Neural cell (in vitro differentiated cells): ENCODE measurements around the gene EXOC4. TPM values are rescaled to one million over a fixed set of nuclear protein-coding genes. Genes with fewer than 3 reads are reported as not detected.

ENCODE experiments used
- H2AFZ ChIP-seq: fragments of 200-600, 300-800 bp; sonication (generic), shearing (Covaris generic); 2 replicates; pipeline ENCODE4 v1.6.0; 2014; ENCODE audit warnings: low read depth, mild to moderate bottlenecking, antibody characterized with exemption, low read length, moderate library complexity
- H3F3A ChIP-seq: fragments of 200-600 bp; shearing (Covaris generic); 2 replicates; pipeline ENCODE4 v1.6.1; 2016; ENCODE audit warnings: mild to moderate bottlenecking, moderate library complexity, mixed read lengths, antibody characterized with exemption, low read length; ENCODE audit not compliant: insufficient read depth, poor library complexity, severe bottlenecking
- H3K27ac ChIP-seq: fragments of 200-600, 300-800 bp; sonication (generic), shearing (Covaris generic); 2 replicates; pipeline ENCODE4 v1.5.1; 2014; ENCODE audit warnings: mild to moderate bottlenecking, low read length, moderate library complexity
- H3K27me3 ChIP-seq: fragments of 300-800, 200-600 bp; sonication (generic), shearing (Covaris generic); 2 replicates; pipeline ENCODE4 v1.6.0; 2014; ENCODE audit warnings: mild to moderate bottlenecking, low read depth, low read length, moderate library complexity; ENCODE audit not compliant: insufficient read depth
- H3K36me3 ChIP-seq: fragments of 300-800, 200-600 bp; sonication (generic), shearing (Covaris generic); 2 replicates; pipeline ENCODE4 v1.5.1; 2014; ENCODE audit warnings: mild to moderate bottlenecking, antibody characterized with exemption, low read length, moderate library complexity; ENCODE audit not compliant: insufficient read depth
- H3K4me2 ChIP-seq: fragments of 300-800, 200-600 bp; sonication (generic), shearing (Covaris generic); 2 replicates; pipeline ENCODE4 v1.6.0; 2014; ENCODE audit warnings: mild to moderate bottlenecking, low read length
- H3K4me3 ChIP-seq: fragments of 300-800, 200-600 bp; sonication (generic), shearing (Covaris generic); 2 replicates; pipeline ENCODE4 v1.5.1; 2014; ENCODE audit warnings: mild to moderate bottlenecking, low read length, moderate library complexity
- H3K79me2 ChIP-seq: fragments of 200-600 bp; shearing (Covaris generic); replicated peaks from 2 replicates; pipeline ENCODE4 v1.6.0; 2014; ENCODE audit warnings: mild to moderate bottlenecking, low read length, moderate library complexity; ENCODE audit not compliant: insufficient read depth
- H3K9ac ChIP-seq: fragments of 300-800, 200-600 bp; sonication (generic), shearing (Covaris generic); 2 replicates; pipeline ENCODE4 v1.6.1; 2016; ENCODE audit warnings: mild to moderate bottlenecking, low read length, mixed read lengths
- H3K9me2 ChIP-seq: fragments of 200-600 bp; shearing (Covaris generic); 2 replicates; pipeline ENCODE4 v1.6.1; 2016; ENCODE audit warnings: mild to moderate bottlenecking, low read length, mixed read lengths; ENCODE audit not compliant: insufficient read depth
- H3K9me3 ChIP-seq: fragments of 200-600, 300-800 bp; sonication (generic), shearing (Covaris generic); 2 replicates; pipeline ENCODE4 v1.6.1; 2016; ENCODE audit warnings: mild to moderate bottlenecking, mixed run types, low read length, moderate library complexity, mixed read lengths
- H4K20me1 ChIP-seq: fragments of 200-600 bp; shearing (Covaris generic); 2 replicates; pipeline ENCODE4 v1.6.1; 2016; ENCODE audit warnings: mild to moderate bottlenecking, mixed run types; ENCODE audit not compliant: insufficient read depth
- EP300 ChIP-seq: fragments of 450-650 bp; conservative IDR thresholded peaks from 2 replicates; pipeline ENCODE4 v1.6.1; 2014; ENCODE audit warnings: antibody characterized with exemption, mild to moderate bottlenecking, moderate library complexity; ENCODE audit not compliant: poor library complexity, severe bottlenecking
- EZH2 ChIP-seq: fragments of 200-600, 300-800 bp; shearing (Covaris generic), sonication (generic); IDR thresholded peaks from 2 replicates; pipeline ENCODE4 v1.6.1; 2014; ENCODE audit warnings: antibody characterized with exemption, low read length, borderline replicate concordance, mild to moderate bottlenecking; ENCODE audit not compliant: insufficient read depth, poor library complexity, severe bottlenecking
- MXI1 ChIP-seq: fragments of 450-650 bp; conservative IDR thresholded peaks from 2 replicates; pipeline ENCODE4 v1.6.1; 2014; ENCODE audit warnings: antibody characterized with exemption, mild to moderate bottlenecking; ENCODE audit not compliant: poor library complexity, severe bottlenecking
- POLR2AphosphoS5 ChIP-seq: IDR thresholded peaks from 2 replicates; pipeline ENCODE4 v1.6.1; 2012
- RAD21 ChIP-seq: fragments of 450-650 bp; conservative IDR thresholded peaks from 2 replicates; pipeline ENCODE4 v1.6.1; 2014; ENCODE audit warnings: antibody characterized with exemption, mild to moderate bottlenecking, moderate library complexity
- SMC3 ChIP-seq: fragments of 450-650 bp; conservative IDR thresholded peaks from 2 replicates; pipeline ENCODE4 v1.6.1; 2014; ENCODE audit warnings: antibody characterized with exemption, mild to moderate bottlenecking, moderate library complexity; ENCODE audit not compliant: poor library complexity
- TAF1 ChIP-seq: IDR thresholded peaks from 2 replicates; pipeline ENCODE4 v1.6.1; 2012; ENCODE audit warnings: low read depth
- polyA plus RNA-seq: library from polyadenylated mRNA; depleted of rRNA; stranded (reverse); fragments of >200 nt; gene quantifications from 2 replicates; pipeline ENCODE4 v1.2.3, GENCODE V29; 2014
- TF ChIP-seq, protein P1 (sequence below): IDR thresholded peaks from 2 replicates; pipeline ENCODE4 v1.6.1; 2012; ENCODE audit warnings: borderline replicate concordance
- TF ChIP-seq, protein P2 (sequence below): fragments of 450-650 bp; IDR thresholded peaks from 2 replicates; pipeline ENCODE4 v1.5.1; 2014; ENCODE audit warnings: antibody characterized with exemption, mild to moderate bottlenecking, moderate library complexity; ENCODE audit not compliant: poor library complexity, severe bottlenecking

EXOC4 gene
- polyA plus RNA-seq, 1 donor from 2014 or later, result 36.5 TPM

DNA sequence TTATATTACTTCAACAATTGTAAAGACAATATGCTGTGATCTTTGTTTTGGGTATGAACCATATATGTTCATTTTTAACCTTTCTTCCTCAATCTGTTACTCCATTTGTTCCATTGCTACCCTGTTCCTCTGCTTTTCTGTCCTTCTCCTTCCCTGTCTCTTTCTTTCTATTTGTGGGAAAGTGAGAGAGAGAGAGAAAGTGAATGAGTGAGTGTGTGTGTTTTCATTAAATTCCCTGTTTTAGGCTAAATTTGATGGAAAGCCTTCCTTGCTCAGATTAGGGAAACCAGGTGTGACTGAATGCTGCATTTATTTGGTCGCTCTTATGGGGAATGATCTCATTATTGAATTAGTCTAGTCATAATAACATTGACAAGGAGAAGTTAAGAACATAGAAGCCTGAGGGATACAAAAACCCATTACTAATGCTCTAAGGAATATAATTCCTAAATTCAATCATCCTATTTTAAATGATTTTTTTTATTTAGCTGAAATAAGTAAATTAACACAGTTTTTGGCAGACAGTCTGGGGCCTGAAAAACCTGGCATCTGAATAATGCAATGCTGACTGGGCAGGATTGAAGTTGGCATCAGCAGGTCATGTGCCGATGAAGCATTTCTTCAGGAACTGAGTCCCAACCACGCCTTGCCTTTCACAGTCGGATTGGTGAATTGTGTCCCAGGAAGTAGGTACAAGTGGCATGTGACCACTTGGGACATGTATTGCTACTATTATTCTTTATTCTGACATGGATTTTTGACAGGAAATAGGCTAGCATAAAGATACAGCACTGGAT lies 756.6 kb downstream of the EXOC4 start:
- no peak overlapping the region for H3K27ac ChIP-seq
- H3F3A ChIP-seq, result no peaks in the 10 kb centered on the region
- no peak overlapping the region for H3K4me3 ChIP-seq
- H2AFZ ChIP-seq, result no peak overlapping the region
- no peaks in the 10 kb centered on the region for H3K9me3 ChIP-seq
- no peaks in the 10 kb centered on the region for H3K36me3 ChIP-seq
- no peaks in the 10 kb centered on the region for H3K79me2 ChIP-seq
- no peaks in the 10 kb centered on the region for H4K20me1 ChIP-seq
- TF ChIP-seq, protein P1, sequence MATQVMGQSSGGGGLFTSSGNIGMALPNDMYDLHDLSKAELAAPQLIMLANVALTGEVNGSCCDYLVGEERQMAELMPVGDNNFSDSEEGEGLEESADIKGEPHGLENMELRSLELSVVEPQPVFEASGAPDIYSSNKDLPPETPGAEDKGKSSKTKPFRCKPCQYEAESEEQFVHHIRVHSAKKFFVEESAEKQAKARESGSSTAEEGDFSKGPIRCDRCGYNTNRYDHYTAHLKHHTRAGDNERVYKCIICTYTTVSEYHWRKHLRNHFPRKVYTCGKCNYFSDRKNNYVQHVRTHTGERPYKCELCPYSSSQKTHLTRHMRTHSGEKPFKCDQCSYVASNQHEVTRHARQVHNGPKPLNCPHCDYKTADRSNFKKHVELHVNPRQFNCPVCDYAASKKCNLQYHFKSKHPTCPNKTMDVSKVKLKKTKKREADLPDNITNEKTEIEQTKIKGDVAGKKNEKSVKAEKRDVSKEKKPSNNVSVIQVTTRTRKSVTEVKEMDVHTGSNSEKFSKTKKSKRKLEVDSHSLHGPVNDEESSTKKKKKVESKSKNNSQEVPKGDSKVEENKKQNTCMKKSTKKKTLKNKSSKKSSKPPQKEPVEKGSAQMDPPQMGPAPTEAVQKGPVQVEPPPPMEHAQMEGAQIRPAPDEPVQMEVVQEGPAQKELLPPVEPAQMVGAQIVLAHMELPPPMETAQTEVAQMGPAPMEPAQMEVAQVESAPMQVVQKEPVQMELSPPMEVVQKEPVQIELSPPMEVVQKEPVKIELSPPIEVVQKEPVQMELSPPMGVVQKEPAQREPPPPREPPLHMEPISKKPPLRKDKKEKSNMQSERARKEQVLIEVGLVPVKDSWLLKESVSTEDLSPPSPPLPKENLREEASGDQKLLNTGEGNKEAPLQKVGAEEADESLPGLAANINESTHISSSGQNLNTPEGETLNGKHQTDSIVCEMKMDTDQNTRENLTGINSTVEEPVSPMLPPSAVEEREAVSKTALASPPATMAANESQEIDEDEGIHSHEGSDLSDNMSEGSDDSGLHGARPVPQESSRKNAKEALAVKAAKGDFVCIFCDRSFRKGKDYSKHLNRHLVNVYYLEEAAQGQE, result no peak
- TF ChIP-seq EP300, result no peak
- TF ChIP-seq MXI1, result no peak
- TF ChIP-seq, protein P2, sequence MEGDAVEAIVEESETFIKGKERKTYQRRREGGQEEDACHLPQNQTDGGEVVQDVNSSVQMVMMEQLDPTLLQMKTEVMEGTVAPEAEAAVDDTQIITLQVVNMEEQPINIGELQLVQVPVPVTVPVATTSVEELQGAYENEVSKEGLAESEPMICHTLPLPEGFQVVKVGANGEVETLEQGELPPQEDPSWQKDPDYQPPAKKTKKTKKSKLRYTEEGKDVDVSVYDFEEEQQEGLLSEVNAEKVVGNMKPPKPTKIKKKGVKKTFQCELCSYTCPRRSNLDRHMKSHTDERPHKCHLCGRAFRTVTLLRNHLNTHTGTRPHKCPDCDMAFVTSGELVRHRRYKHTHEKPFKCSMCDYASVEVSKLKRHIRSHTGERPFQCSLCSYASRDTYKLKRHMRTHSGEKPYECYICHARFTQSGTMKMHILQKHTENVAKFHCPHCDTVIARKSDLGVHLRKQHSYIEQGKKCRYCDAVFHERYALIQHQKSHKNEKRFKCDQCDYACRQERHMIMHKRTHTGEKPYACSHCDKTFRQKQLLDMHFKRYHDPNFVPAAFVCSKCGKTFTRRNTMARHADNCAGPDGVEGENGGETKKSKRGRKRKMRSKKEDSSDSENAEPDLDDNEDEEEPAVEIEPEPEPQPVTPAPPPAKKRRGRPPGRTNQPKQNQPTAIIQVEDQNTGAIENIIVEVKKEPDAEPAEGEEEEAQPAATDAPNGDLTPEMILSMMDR, result no peak
- TF ChIP-seq EZH2, result no peak
- TF ChIP-seq SMC3, result no peak
- TF ChIP-seq TAF1, result no peak
- no peak for TF ChIP-seq POLR2AphosphoS5
- TF ChIP-seq RAD21, result no peak
- no peaks in the 10 kb centered on the region for H3K9me2 ChIP-seq
- H3K4me2 ChIP-seq, result no peak overlapping the region
- H3K27me3 ChIP-seq, result no peaks in the 10 kb centered on the region
- H3K9ac ChIP-seq, result no peak overlapping the region

DNA sequence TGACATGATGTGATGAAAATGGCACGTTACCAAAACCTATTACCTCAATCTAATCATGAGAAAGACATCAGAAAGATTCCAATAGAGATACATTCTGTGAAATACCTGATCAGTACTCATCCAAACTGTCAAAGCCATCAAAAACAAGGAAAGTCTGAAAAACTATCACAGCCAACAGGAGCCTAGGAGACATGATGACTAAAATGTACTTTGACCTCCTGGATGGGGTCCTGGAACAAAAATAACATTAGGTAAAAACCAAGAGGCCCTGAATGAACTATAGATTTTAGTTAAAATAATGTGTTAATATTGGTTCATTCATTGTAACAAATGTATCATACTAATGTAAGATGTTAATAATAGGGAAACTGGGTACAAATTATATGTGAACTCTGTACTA lies 760.4 kb downstream of the EXOC4 start:
- H3K36me3 ChIP-seq, result no peaks in the 10 kb centered on the region
- H3K9ac ChIP-seq, result no peak overlapping the region
- no peaks in the 10 kb centered on the region for H3K9me3 ChIP-seq
- H3K4me2 ChIP-seq, result no peak overlapping the region
- H3K27me3 ChIP-seq, result no peaks in the 10 kb centered on the region
- H3K27ac ChIP-seq, result no peak overlapping the region
- no peak overlapping the region for H3K4me3 ChIP-seq
- no peaks in the 10 kb centered on the region for H3K9me2 ChIP-seq
- no peaks in the 10 kb centered on the region for H3F3A ChIP-seq
- TF ChIP-seq EP300 (no peak), EZH2 (no peak), POLR2AphosphoS5 (no peak)
- TF ChIP-seq, protein P1, result no peak
- H4K20me1 ChIP-seq, result no peaks in the 10 kb centered on the region
- H3K79me2 ChIP-seq, result no peaks in the 10 kb centered on the region
- no peak overlapping the region for H2AFZ ChIP-seq
